DMS153 treated with DMSO at 0.1 percent for 48 hours (cell line): Measurements from ENCODE around the gene SLC9A3.

ENCODE experiments used
- DNase-seq: peaks from one replicate; lab custom pipeline; 2025; ENCODE audit not compliant: unreplicated experiment; lab: John Stamatoyannopoulos, UW

The SLC9A3 gene

DNA sequence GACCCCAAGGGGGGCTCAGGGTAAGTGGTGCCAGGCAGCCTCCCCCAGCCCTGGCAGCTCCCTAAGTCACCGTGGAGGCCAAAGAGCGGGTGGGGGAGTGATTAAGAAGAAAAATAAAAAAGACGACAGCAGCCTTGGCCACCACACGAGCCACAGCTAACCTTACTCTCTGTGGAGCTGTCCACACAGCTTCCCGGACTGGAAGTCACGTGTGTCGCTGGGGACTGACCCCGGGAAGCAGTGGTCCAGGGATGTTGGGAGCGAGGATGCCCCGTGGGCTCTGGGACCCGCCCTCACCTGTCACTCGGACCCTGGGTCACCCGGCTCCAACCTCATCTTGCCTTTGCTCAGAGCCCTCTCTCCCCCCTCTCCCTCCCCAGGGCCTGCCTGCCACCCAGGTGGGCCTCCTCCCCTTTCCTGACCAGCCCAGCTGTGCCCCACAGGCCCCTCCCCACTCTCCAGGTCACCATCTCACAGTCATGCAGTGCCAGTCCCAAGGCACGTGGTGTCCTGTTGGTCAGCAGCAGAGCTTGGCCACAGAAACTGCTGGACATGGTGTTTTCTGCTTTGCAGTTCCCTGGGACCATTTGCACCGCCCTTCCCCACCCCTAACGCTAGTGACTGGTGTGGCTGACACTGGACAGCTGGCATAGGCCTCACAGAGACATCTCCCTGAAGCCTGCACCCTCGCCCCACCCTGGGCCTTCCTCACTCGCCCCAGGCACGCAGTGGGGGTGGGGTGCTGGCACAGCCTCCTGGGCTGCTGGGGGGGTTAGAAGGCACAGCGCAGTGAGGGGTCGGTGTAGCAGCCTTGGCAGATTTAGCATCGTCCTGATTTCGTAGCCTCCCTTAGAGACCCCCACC lies 91.1 kb downstream of the SLC9A3 start:
- no peak for DNase-seq

DNA sequence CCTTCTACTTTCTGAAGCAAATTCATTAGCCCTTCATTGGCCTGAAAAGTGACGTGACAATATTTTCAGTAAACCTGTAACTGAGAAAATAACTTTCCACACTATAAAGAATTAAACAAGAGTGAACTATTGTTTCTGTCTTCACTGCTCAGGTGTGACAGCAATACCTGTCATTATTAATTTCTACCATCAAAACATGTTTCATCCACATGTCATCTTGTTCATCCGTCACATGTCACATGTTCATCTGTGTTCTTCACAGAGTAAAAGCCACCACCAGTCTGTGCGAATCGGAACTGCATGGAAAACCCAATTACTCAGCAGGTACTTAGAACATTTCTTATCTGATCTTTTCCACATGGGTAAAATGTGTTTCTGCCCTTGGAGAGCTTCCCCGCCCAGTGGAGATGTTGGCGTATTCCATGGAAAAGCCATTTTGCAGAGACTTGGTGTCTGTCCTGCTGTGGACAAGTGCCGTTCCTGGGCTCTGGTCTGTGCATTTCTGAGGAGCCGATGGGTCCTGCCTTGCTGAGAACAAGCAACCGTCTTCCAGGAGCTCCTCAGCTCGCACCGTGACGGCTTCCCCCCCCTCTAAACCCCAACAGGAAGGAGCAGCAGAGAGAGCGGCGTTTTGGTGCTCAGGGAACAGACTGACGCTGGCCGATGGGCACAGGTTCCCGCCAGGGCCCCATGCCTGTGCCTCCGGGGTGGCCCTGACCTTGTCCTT lies 91.9 kb downstream of the SLC9A3 start:
- DNase-seq: no peak

DNA sequence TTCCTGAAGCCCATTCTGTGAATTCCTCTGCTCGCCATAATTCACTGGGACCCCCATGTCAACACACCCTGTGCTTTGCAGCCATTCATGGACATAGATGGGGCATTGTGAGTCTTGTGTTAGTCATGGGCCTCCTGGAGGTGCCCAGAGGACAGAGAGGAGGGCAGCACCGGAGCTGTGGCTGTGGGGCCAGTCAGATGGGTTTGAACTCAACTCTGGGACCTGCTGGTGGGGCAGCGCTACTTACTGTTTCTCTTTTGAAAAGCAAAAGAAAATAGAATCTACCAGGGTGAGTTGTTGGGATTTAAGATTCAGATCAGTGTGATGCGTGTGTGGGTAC lies 92.6 kb downstream of the SLC9A3 start:
- no peak for DNase-seq

DNA sequence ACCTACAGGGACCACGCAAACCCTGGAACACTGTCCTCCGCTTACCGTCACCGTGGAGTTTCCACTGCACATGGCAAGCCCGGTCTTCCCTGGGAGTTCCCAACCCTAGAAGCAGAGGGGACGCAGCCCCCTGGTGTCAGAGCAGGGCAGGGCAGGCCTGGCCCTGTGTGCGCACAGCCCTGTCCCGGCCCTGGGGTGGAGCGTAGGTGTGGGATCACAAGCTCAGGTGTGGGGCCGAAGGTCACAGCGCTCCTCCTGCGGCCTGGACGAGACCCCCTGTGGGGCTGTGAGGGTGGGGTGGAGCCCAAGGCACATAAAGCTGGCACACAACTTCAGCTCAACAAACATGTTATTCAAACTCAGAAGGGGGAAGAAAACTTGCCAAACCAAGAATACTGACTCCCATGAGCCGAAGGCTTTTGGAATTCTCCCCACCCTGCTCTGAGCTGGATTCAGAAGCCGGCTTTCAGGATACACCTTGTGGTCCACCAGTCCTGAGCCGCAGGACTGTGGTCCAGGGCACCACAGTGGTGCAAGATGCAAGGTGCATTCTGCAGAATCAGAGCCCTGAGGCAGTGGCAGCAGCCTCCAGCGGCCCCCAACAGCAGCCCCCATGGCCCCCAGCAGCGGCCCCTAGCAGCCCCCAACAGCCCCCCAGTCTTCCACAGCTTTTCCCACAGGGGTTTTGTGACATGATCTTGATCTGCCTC lies 93.1 kb downstream of the SLC9A3 start:
- peak; percentile 39 for DNase-seq

DNA sequence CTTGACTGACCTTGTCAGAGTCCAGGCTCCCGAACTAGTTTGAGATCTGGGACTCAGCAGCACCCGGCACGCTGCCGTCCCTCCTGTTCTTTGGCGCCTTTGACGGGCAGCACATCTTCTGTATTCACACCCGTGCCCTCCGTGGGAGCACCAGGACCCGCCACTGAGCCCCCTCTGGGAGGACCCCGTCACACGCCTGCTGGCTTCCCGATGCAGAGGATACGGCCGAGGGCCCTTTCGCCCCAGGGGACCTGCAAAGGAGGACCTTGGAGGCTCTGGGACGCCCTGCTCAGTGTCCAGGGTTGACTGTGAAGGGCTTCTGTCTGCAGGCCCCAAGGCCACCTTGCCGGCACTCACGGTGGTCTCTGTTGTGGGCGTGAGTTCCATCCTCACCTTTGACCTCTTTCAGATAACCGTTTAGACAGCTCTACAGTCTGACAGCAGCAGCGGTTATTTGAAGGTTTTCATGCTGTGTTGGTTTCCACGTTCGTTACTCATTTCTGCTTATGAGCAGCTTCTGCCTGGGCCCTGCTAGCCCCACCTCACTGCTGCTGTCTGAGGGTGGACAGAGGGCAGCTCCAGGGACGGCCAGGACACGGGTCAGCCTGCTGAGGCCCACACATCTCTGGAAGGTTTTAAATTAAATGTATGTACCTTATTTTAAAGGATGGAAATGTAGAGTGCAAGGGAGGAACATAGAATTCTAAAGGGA lies 93.9 kb downstream of the SLC9A3 start:
- no peak for DNase-seq

DNA sequence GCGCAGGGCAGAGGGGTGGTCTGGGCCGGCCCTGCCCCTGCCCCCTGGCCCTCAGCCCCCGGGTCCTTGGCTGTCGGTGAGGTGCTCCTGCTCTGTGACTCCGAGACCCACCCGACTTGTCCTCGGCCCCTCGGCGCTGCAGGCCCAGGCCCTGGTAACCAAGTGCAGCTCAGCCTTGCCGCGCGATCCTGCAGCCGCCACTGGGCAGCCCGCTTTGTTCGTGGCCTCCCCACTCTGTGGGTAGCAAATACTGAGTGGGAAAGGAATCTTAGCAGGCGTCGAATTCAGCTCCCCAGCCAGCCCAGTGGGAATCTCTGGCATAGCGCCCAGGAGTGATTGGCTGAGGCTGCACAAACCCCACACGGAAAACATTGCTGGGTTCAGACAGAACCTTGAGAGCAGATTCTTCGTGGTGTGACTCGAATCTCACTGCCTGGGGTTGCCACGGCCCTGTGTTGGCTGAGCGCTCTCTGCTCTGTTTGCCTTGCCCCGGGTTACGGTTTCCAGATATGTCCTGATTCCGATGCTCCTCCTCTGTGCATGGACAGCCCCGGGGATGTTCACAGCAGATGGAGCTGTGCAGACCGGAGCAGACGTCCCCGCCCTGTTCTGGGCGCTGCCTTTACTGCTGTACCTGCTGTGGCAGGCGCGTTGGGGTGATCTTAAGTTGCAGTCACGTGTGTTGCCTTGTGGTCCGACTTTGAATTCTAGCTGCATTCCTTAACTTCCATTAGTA lies 94.6 kb downstream of the SLC9A3 start:
- DNase-seq: no peak

DNA sequence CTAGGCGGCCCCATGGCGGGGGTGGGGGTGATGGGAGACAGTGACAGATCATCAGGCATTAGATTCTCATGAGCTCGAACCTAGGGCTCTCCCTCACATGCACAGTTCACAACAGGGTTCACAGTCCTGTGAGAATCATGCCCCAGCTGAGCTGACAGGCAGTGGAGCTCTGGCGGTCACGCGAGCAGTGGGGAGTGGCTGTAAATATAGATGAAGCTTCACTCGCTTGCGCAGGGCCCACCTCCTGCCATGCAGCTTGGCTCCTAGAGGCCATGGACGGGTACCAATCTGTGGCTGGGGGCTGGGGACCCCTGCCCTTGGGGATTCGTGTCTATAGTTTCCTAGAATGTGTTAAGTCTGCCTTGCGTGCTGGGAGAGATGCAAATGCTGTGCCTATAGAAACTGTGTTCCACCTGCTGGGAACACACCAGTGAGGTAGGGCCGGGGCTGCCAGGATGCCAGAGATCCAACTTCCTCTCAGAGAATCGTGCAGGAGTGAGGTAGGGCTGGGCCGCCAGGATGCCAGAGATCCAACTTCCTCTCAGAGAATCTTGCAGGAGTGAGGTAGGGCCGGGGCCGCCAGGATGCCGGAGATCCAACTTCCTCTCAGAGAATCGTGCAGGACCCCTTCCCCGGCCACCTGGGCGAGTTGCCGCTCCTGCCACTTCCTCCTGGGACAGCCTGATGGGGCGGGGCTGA lies 95.3 kb downstream of the SLC9A3 start:
- DNase-seq: no peak

DNA sequence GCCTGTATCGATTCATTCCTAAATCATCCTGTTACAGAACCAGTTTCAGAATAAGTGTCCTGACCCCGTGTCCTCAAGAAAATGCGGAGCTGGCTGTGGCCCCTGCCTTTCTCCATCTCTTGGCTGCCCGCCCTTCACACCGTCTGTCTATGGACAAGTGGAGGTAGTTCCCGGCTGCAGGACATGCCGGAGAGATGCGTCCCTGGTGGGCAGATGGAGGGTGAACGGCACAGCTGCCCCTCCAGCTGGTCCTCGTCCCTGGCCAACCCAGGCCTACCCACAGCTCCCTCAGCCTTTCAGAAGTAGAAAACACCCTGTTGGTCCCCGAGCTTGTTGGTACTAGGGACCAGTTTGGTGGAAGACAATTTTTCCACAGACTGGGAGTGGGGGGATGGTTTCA lies 96.0 kb downstream of the SLC9A3 start:
- no peak for DNase-seq

DNA sequence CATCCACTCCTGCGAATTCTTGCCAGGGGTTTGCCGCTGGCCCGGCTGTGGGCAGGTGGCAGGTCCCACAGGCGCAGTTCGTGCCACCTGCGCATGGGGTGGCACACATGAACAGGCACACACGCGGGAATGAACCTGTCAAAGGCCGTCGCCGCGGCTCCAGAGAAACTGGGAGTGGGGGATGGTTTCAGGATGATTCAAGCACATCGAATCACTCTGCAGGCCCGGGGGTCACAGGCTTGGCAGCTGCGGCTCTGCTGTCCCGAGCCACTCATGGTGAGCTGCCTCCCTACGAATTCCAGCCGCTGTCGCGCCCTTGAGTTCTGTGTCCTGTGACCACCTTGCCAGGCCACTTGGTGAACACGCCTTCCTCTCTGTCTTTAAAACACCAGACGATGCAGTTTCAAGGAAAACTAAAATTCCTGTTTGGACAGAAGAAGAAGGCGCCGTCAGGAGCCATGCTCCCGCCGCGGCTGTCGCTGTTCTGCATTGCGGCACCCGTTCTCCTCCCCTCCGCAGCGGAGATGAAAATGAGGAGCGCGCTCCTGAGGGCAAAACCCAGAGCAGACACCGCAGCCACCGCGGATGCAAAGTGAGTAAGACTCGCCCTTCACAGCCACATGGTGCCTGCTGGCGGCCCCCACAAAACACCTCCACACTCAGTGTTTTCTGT lies 96.7 kb downstream of the SLC9A3 start:
- no peak for DNase-seq

DNA sequence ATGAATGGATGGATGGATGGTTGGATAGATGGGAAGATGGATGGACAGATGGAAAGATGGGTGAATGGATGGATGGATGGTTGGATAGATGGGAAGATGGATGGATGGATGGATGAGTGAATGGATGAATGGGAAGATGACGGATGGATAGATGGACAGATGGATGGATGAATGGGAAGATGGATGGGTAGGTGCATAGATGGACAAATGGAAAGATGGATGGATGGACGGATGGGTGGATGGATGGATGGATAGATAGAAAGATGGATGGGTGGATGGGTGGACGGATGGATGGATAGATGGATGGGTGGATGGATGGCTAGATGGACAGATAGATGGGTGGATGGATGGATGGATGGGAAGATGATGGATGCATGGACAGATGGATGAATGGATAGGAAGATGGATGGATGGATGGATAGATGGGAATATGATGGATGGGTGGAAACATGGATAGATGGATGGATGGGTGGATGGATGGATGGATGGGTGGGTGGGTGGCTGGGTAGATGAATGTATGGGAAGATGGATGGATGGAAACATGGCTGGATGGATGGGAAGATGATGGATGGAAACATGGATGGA lies 97.8 kb downstream of the SLC9A3 start:
- no peak for DNase-seq

DNA sequence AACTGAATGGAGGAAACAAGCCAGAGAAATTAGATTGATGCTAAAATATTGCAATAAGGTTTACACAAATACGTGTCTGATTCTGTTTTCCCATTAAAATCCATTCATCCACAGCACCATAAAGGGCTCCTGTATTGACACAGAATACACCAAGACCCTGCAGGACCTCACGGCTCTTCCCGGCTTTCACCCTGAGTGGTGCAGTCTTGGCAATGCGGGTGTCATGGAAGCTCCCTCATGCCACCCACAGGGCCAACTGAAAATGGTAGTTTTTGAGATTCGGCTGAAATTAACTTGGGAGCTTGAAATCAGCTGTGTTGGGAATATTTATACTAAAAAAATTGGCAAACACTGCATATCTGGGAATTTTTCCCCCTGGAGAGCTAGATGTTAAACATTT lies 98.5 kb downstream of the SLC9A3 start:
- no peak for DNase-seq

DNA sequence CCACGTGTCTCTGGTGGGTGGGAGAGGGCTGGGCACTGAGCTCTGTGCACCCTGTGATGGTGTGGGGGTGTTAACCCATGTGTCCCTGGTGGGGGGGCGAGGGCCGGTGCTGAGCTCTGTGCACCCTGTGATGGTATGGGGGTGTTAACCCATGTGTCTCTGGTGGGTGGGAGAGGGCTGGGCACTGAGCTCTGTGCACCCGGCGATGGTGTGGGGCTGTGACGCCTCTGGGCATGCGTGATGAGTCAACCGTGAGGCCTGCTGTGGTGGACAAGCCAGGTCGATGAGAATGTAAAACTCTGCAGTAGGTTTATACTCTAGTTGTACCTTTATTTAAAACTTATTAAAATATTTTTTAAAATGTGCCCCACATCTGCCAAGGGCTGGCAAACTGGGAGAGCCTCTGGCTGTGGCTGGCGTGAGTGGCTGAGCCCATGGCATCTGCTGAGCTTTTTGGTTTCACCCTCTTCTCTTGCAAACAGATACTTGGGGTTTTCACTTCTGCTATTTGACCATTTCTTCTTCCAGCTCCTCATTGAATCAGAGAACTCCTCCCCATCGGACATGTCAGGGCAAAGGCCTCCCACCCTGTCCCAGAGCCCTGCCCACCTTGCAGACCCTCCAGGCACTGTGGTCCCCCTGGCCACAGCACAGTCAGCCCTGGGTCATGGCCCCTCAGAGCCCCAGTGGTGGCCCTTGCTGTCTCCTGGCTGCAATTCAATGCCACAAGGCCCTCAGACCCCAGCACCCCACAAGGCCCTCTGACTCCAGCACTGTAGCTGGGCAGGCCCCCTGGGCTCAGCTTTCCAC lies 99.7 kb downstream of the SLC9A3 start:
- no peak for DNase-seq

DNA sequence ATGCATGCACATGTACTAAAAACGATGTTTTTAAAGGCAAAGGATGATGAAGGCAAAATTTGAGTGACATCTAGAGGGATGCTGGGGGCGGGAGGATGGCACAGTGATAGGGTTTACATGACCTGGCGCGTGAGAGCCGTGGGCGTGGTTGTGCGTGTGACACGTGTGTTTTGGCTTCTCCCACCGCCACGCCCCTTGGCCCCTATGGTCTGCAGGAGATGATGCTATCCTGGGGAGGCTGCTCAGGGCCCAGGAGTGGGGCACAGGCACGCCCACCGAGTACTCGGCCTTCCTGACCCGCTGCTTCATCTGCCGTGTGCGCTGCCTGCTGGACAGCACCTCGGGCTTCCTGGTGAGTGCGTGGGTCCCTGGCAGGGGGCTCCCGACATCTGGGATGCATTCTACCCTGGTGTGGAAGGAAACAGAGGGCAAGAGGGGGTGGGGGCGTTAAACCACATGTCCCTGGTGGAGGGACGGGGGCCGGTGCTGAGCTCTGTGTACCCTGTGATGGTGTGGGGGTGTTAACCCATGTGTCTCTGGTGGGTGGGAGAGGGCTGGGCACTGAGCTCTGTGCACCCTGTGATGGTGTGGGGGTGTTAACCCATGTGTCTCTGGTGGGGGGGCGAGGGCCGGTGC lies 100.5 kb downstream of the SLC9A3 start:
- no peak for DNase-seq

DNA sequence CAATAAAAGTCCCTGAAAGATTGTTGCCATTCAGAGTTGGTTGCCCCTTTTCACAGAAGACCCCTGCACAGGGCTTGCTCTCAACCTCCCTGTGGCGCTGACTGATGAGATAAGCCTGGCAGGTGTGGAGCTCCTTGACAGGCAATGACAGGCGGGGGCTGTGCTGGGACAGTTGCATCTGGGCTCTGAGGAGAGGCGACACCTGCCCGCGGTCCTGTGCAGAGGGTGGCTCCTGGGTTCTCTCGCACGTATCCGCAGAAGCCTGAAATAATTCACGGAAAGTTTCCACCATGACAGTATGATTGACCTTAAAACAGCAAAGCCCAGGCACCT lies 101.0 kb downstream of the SLC9A3 start:
- DNase-seq: no peak

DNA sequence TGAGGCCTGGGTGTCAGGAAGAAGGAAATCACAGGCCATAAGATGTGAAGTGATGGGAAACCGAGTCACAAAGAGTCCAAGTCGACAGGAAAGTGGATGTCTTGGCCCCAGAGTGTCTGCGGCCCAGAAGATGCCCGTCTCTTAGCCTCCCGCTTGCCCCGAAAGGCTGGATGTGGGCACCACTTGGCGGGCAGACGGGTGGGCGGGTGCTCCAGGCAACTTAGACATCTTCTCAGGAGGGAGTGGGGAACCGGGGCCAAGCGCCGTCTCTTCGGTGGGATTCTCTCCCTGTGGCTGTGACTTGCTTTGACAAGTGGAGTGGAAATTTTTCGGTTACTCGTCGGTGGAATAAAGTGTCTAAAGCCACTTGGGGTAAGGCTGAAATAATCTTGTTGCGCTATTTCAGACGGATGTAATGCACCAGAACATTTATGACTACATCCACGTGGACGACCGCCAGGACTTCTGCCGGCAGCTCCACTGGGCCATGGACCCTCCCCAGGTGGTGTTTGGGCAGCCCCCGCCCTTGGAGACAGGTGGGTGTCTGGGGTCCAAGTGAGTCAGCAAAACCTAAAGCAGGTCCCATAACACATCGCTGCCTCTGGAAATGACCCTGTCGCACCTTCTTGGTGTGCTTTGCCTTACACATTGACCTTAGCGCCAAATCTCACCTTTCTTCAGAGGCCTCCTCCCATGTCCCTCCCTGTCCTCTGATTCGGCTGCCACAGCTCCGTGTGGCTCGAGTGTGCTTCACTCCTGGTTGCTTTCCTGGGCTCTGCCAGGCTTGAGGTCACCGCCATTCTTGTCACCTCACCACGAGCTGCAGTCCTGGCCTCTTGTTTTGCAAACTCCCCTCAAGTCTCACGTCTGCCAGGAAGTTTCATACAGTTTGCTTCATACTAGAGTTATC lies 101.7 kb downstream of the SLC9A3 start:
- no peak for DNase-seq

DNA sequence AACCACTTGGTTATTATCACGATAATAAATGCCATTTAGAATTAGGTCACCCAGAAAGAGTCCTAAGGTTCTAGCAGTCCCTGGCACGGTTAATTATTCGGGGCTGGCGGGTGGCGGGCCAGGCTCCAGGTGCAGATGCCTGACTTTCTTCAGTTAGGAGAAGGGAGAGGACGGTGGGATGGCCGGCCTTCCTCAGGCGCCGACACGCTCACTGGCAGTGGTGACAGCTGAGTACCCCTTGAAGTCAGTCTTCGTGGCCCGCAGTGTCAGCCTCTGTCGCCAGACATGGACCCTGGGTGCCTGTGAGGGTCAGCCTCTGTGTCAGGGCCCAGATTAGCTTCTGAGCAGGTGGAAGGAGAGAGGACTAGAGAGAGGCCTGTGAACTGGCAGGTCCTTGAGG lies 102.3 kb downstream of the SLC9A3 start:
- DNase-seq: no peak

DNA sequence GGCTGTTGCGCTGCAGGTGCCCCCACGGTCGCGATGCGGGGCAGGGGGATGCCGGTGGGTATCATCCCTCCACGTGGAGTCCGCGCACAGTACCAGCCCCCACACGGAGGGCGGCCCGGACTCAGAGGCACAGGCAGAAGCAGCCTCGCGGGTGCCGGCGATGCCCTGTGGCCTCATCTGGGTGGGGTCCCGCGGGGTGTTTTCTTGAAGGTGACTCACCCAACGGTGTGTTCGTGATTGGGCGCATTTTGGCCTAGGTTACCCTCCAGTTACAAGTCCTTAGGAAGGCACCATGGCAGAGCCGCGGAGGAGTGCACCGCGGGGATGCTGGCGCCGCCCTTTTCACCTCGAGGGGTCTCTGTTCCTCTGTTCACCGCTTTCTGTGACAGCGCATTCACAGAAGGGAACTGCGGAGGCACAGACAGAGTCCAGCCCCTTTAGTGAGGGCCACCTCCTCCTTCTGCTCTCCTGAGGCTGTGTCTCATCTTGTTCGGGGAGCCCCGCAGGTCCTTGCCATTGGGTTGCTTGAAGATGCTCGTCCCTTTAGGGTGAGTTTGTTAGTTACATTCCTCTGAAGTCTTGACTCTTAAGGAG lies 102.9 kb downstream of the SLC9A3 start:
- no peak for DNase-seq
